IPS-NIHi7 (cell line): ENCODE results near the gene KIF22.

Source experiments
- DNase-seq: peaks from one replicate; pipeline ENCODE4 v3.0.0; 2012; ENCODE audit warnings: mixed read lengths; ENCODE audit errors: extremely low spot score

The KIF22 gene

GRCh38 chr16:29841631-29842030, 51.1 kb downstream of the KIF22 start:
- DNase-seq, result no peak

DNA sequence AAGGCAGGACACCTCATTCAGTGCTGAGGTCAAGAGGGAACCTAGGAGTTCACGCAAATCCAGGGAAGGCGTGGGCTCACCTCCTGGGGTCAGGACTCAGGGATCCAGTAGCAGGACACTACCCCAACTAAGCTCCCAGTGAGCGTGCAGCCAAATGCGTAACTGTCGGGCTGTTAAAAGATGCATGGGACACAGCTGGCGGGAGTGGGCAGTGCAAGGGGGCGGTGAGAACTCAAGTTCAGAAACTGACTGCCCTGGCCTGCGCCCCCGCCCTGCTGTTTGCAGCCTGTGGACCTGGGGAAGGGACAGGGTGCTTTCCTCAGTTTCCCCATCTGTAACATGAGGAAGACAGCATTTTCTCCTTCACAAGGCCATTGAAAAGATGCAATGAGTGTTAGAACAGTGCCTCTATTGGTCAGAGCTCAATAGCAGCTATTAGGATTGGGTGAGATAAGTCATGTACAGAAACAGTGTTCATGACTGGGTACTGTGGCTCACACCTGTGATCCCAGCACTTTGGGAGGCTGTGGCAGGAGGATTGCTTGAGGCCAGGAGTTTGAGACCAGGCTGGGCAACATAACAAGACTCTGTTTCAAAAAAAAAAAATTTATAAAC, 52.3 kb downstream of the KIF22 start:
- DNase-seq, result no peak

DNA sequence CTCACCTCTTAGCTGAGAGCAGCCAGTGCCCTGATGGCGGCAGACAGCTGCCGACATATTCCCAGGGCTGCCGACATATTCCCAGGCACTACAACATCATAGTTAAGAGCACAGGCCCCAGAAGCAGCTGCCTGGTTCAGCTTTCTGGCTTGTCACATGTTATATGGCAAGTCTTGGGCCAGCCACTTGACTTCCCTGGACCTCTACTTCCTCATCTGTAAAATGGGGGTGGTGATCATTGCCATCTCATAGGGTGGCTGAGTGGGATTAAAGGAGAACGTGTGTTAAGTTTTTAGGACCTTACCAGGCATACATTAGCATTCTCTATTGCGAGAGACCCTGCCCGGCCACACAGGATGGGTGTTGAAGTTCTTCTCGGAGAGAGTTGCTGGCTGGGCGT, 53.4 kb downstream of the KIF22 start:
- no peak for DNase-seq

GRCh38 chr16:29844575-29845331, 54.2 kb downstream of the KIF22 start:
- DNase-seq, result no peak

- DNase-seq, result no peak
These were observed 55.1 kb downstream of the KIF22 start for GRCh38 chr16:29845656-29846055.

DNA sequence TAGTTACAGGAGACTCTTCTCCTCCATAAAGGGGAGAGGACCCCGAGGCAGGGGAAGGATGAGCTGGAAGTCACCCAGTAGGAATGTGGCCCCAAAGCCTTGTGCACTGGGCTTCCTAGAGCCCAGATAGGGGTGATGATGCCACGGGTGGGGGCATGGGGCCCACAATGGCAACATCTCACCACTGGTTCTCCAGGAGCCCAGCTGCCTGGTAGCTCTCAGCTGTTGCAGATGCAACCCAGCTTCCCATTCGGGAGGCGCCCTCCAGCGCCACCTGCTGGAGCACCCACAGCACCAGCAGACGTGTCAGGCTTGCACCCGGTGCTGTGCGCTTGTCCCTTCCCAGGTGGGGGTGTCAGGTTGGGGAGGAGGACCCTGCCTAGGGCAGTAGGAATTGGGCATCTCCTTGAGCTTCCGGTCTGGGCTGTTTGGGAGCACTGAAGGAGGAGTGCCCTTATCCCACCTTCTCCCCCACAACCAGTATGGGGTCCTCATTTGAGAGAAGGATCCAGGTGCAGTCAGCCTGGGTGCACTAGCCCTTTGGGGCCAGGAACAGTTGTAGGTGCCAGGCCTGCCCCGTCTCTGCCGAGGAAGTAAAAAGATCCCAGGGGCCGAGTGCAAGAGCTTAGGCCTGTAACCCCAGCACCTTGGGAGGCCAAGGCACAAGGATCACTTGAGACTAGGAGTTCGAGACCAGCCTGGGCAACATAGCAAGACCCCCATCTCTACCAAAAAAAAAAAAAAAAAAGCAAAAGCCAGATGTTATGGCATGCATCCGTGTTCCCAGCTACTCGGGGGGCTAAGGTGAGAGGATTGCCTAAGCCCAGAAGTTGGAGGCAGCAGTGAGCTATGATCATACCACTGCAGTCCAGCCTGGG, 58.1 kb downstream of the KIF22 start:
- peak; percentile 88 for DNase-seq

DNA sequence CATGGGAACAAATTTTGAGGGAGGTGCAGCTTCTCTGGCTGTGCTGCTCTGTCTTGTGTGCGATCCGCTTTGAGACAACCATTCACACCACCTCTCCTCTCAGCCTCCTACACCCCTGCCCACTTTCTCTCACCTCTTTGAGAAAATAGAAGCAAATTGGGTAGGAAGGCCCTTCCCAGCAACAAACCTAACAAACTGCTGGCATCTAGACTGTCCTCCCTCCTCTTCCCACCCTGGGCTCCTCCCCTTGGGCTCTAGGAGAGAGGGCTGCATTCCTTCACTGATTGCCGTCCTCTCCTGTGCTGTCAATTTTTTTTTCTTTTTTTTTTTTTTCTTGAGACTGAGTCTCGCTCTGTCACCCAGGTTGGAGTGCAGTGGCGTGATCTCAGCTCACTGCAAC, 59.0 kb downstream of the KIF22 start:
- DNase-seq, result peak; percentile 67

- no peak for DNase-seq
These were observed 60.4 kb downstream of the KIF22 start for GRCh38 chr16:29850998-29851397.

GRCh38 chr16:29852654-29853053, 62.1 kb downstream of the KIF22 start:
- no peak for DNase-seq

DNA sequence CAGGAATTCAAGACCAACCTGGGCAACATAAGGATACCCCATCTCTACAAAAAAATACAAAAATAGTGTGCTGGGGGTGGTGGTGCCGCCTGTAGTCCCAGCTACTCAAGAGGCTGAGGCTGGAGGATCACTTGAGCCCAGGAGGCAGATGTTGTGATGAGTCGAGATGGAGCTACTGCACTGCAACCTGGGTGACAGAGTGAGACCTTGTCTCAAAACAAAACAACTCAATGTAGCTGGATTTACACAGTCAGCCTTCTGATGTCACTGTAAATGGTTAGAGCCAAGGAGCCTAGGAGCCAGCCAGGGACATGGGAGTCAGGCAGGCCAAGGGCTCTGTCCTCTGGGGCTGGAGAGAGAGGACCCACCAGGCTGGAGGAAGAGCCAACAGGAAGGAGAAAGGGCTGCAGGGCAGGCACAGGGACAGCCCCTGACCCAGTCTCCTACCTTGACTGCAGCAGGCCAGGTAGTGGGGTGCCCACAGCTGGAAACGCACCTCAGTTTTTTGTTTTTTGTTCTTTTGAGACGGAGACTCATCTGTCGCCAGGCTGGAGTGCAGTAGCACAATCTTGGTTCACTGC, 64.1 kb downstream of the KIF22 start:
- DNase-seq, result no peak
